ENCODE results near the gene C13orf46.

- no peak for TF ChIP-seq CTCF (IDR thresholded peaks at IDR 0.05)
- TF ChIP-seq ZFX (IDR thresholded peaks at IDR 0.05; ENCODE audit: borderline replicate concordance) = no peak
Observed at GRCh38 chr13:113922412-113923118, 51.3 kb downstream of the C13orf46 start.

All from 22Rv1 (cell line).